Bone marrow (tissue), 2 donors: Measurements from ENCODE around the gene PSMD4.
"Not testable (repeated sequence)": the region's sequence is repeated elsewhere in the genome, so short reads cannot be mapped to it uniquely, and the experiment has no call there.

Experiments used
- DNase-seq, 2 donors: peaks; one replicate each; lab custom pipeline; 2025; lab: John Stamatoyannopoulos, UW

The PSMD4 gene

DNA sequence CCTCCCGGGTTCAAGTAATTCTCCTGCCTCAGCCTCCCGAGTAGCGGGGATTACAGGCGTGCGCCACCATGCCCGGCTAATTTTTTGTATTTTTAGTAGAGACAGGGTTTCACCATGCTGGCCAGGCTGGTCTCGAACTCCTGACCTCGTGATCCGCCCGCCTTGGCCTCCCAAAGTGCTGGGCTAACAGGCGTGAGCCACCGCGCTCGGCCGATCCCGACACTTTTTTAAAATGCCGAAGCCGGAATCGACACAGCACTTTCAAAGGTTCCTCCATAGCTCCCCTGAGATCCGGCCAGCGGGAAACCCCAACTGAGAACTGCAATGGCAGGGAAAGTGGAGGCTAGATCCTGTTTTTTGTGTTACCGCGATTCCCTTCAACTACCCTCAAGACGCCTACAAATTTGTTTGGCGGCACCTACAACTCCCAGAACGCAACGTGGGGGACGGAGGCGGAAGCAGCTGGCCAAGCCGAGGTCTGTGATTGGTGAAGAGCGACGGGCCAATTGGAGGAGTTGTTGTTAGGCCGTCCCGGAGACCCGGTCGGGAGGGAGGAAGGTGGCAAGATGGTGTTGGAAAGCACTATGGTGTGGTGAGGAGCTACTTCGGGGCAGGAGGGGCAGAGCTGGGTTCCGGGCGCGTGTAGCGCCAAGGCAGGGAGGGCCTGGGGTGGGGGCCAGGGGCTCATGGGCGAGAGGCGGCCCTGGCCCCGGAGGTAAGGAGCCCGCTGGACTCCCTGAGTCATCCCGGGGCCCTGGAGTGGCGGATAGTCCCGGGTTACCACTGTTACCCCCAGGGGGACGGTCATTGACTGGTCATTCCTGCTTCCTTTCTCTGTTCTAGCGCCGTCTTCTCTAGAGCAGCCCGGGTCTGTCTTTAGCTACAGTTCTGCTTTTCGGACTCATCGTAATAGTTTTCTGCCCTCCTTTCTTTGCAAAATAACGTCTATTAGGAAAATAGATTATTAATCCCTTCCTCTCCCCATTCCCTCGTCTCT is at the start of gene PSMD4:
PSMD4 (plus strand) TSS at position 518 of the 997 bp plus-strand sequence; CDS start at position 567, 49 bp downstream.
- DNase-seq, result peak; percentile 87 to 97

- not testable (repeated sequence) for DNase-seq
These were observed 49.1 kb upstream of the PSMD4 start for GRCh38 chr1:151205381-151205965.

- DNase-seq, result no peak
These were observed 43.7 kb upstream of the PSMD4 start for GRCh38 chr1:151210830-151211229.

GRCh38 chr1:151211972-151212705 is 42.4 kb upstream of the PSMD4 start:
- DNase-seq, result no peak

GRCh38 chr1:151213560-151213959 is 41.0 kb upstream of the PSMD4 start:
- DNase-seq, result no peak

- no peak for DNase-seq
These were observed 32.9 kb upstream of the PSMD4 start for GRCh38 chr1:151221616-151222015.

GRCh38 chr1:151222130-151222529 is 32.4 kb upstream of the PSMD4 start:
- no peak for DNase-seq

DNA sequence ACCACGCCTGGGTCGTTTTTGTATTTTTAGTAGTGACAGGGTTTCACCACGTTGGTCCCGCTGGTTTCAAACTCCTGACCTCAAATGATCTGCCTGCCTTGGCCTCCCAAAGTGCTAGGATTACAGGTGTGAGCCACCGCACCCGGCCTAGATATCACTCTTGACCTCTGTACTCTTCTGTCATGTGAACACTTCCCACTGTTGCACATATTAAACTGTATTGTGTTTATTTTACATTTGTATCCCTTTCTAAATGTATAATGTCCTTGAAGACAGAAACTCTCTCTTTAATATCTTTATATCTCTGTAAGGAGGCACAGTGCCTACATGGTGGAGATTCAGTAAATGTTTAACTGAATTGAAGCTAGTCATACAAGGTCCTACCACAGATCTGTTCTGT is 19.3 kb upstream of the PSMD4 start:
- DNase-seq, result no peak

DNA sequence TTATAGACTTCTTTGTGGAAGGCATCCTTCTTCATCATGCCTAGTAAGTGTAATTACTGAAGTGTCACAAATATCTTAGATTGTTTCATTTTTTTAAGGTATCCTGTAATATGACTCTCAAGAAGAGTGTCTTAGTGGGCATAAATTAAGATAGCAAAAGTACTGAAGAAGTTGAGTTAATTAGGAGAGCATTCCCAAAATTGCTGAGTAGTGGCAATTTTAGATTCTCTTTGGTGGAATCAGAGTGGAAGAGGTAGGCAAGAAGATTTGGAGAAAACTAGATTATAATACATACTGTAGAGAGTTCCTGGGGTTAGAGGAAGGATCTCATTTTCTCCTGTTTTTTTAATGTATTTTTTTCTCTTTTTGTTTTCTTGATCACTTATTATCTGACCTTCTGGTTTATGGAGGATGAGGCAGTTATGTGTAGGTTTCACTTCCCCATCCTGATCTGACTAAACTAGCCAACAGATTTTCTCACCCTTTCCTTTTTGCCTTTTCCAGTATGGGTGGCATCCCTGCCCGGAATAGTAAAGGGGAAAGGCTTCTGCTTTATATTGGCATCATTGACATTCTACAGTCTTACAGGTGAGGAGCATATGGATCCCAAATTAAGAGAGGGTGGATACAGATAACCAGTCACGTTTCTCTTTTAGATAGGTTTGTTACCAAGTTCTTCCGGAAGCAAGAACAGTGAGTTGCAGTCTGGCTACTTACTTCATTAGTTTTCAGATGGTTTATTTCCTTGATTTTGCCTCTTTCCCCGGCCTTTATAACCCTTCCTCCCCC is 16.7 kb upstream of the PSMD4 start:
- DNase-seq, result no peak

DNA sequence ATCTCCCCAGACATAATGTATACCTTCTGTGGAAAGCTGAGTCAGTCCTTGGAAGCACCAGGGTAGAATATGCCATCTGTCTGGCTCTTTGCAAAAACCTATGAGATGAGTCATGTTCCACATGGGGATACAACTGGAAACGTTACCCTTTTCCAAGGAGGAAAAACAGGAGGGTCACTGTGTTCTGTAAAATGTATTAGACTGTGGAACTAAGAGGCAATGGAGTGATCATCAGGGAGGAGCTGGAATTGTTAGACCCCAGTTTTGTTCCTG is 16.1 kb upstream of the PSMD4 start:
- DNase-seq, result no peak

- DNase-seq, result no peak
These were observed 12.1 kb upstream of the PSMD4 start for GRCh38 chr1:151242442-151242841.

- DNase-seq, result no peak
These were observed 10.8 kb upstream of the PSMD4 start for GRCh38 chr1:151243683-151244216.

DNA sequence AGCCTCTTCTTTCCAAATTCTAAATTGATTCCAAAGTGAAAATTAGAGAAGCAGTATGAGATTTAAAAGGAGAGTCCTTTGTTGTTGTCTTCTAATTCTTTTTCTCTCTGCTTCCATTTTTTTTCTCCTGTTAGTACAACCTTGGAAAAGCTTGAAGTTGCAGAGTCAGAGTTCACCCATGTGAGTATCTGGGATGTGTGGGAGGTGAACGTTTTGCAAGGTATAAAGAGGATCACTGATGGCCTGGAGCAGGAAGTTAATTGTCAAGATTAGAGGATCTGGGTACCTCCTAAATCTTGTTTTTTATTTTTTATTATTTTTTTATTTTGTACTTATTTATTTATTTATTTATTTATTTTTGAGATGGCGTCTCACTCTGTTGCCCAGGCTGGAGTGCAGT is 7.7 kb upstream of the PSMD4 start:
- DNase-seq, result no peak

- DNase-seq, result peak in 1 of 2 donors; percentile 80
These were observed 2.7 kb upstream of the PSMD4 start for GRCh38 chr1:151251656-151252470.

DNA sequence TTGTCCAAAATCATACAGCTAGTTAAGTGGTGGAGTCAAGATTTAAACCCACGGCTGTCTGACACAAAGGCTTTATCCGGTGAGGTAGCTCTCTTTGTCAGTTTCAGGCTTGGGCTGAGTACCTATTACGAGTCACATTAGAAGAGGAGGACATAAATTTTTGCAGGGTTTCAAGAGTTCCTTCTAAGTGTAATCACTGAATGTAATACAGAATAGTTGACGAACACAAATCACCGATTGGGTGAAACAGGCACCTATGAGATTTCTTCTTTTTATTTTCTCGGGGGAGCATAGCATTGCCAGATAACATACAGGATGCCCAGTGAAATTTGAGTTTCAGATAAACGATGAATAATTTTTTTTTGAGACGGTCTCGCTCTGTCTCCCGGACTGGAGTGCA is 847 bp downstream of the PSMD4 start:
- DNase-seq, result no peak

GRCh38 chr1:151259351-151259750 is 4.8 kb downstream of the PSMD4 start:
- no peak for DNase-seq

DNA sequence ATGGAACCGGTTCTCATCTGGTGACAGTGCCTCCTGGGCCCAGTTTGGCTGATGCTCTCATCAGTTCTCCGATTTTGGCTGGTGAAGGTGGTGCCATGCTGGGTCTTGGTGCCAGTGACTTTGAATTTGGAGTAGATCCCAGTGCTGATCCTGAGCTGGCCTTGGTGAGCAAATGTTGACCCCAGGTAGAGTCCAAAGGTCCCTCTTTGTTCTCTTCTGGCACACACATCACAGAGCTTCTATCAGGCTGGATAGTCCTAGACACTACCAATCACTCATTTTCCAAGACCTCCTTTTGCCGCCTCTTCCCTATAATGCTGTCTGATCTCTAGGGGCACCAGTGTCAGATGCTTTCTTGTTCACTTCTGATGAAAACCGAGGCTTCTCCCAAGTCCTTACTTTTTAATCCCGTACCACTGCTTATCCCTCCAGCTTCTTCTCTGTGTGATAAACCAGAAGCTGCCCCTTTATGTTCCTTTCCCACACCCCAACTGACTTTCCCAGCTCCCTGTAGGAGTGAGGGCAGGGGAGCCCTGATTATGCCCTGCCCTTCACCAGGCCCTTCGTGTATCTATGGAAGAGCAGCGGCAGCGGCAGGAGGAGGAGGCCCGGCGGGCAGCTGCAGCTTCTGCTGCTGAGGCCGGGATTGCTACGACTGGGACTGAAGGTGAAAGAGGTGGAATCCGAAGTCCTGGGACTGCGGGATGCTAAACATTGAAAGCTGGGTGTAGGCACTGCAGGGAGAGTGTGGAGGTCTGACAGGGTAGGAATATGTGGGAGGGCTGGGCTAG is 11.1 kb downstream of the PSMD4 start:
- DNase-seq, result no peak

- no peak for DNase-seq
These were observed 11.8 kb downstream of the PSMD4 start for GRCh38 chr1:151266315-151266714.

DNA sequence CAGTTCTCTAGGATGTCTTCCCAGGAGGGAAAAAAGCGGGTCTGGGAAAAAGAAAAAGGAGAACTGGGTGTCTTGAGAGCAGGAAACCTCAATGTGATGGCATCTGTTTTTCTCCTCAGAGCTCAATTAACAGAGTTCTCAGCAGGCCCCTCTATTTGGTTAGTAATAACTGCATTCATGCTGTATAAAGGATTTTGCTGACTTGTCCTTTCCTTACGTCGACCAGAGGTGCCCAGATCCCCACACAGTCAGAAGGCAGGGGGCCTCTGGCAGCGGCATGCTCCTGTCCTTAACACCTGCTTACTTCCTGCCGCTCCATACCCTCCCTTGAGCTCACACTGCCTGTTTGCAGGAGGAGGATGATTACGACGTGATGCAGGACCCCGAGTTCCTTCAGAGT is 12.3 kb downstream of the PSMD4 start:
- no peak for DNase-seq

GRCh38 chr1:151267760-151268159 is 13.2 kb downstream of the PSMD4 start:
- no peak for DNase-seq
